ENCODE data around the gene NUP188.

NUP188 gene

GRCh38 chr9:128919402-128920089 lies 28.0 kb upstream of the NUP188 start:
- H3K27me3 Mint-ChIP-seq, result no peaks in the 10 kb centered on the region
- CTCF ChIA-PET, result interaction anchor here (0.6 to 1.5 kb wide), 2 partner anchors 8 to 285 kb away, joined by 3 to 10 read pairs; no protein-coding TSS in a partner anchor
- H3K4me3 Mint-ChIP-seq, result no peak overlapping the region
- H3K4me1 Mint-ChIP-seq, result peaks cover 11% of the 10 kb centered on the region
- no peak for DNase-seq
- no peak overlapping the region for H3K27ac Mint-ChIP-seq
- H3K36me3 Mint-ChIP-seq, result peaks cover 27% of the 10 kb centered on the region
- H3K9me3 Mint-ChIP-seq, result no peaks in the 10 kb centered on the region

GRCh38 chr9:128920381-128921058 lies 27.0 kb upstream of the NUP188 start, which contains the start of gene PHYHD1:
Gene PHYHD1 (plus strand): TSS chr9:128920982. CDS start chr9:128922324, 1,342 bp downstream.
- Mint-ChIP-seq H3K36me3 (peaks cover 24% of the 10 kb centered on the region), H3K27ac (no peak within 1 kb of the TSS), H3K9me3 (no peaks in the 10 kb centered on the region), H3K27me3 (no peaks in the 10 kb centered on the region), H3K4me3 (no peak within 1 kb of the TSS), H3K4me1 (peaks cover 14% of the 10 kb centered on the region)
- no peak for DNase-seq
- CTCF ChIA-PET, result interaction anchor here (0.6 kb wide), 1 partner anchor 67 kb away, joined by 4 read pairs; no protein-coding TSS in a partner anchor

GRCh38 chr9:128921881-128922763 lies 25.4 kb upstream of the NUP188 start:
- Mint-ChIP-seq H3K27ac (no peak overlapping the region), H3K27me3 (no peaks in the 10 kb centered on the region), H3K36me3 (peaks cover 20% of the 10 kb centered on the region), H3K4me1 (peaks cover 24% of the 10 kb centered on the region), H3K4me3 (no peak overlapping the region), H3K9me3 (no peaks in the 10 kb centered on the region)
- no peak for DNase-seq
- CTCF ChIA-PET, result interaction anchor here (0.9 to 9.5 kb wide), 3 partner anchors 44 to 276 kb away, joined by 3 to 153 read pairs (median 5); no protein-coding TSS in a partner anchor

- Mint-ChIP-seq H3K27me3 (no peaks in the 10 kb centered on the region), H3K4me1 (peaks cover 33% of the 10 kb centered on the region), H3K27ac (no peak overlapping the region), H3K9me3 (no peaks in the 10 kb centered on the region), H3K36me3 (peaks cover 9% of the 10 kb centered on the region), H3K4me3 (no peak overlapping the region)
- CTCF ChIA-PET, result interaction anchor here (0.9 to 9.5 kb wide), 7 partner anchors 21 to 277 kb away, joined by 3 to 153 read pairs (median 5); partner anchors contain the start of genes ENDOG and SPOUT1
- no peak for DNase-seq
Observed at GRCh38 chr9:128923493-128923883, 24.0 kb upstream of the NUP188 start.

GRCh38 chr9:128927731-128928411 lies 19.6 kb upstream of the NUP188 start:
- peaks cover 24% of the 10 kb centered on the region for H3K4me1 Mint-ChIP-seq
- CTCF ChIA-PET, result interaction anchor here (0.7 to 9.5 kb wide), 27 partner anchors 9 to 290 kb away, joined by 3 to 153 read pairs (median 6); partner anchors contain the start of genes ENDOG, KYAT1, LRRC8A and SPOUT1
- H3K4me3 Mint-ChIP-seq, result no peak overlapping the region
- H3K36me3 Mint-ChIP-seq, result no peaks in the 10 kb centered on the region
- peak; percentile 63 for DNase-seq
- H3K27ac Mint-ChIP-seq, result peak overlapping the region; percentile 0
- H3K27me3 Mint-ChIP-seq, result no peaks in the 10 kb centered on the region
- no peaks in the 10 kb centered on the region for H3K9me3 Mint-ChIP-seq

GRCh38 chr9:128928624-128929023 lies 18.9 kb upstream of the NUP188 start:
- Mint-ChIP-seq H3K36me3 (no peaks in the 10 kb centered on the region), H3K27me3 (peaks cover 2% of the 10 kb centered on the region), H3K27ac (peak overlapping the region; percentile 19), H3K4me1 (peaks cover 24% of the 10 kb centered on the region), H3K9me3 (no peaks in the 10 kb centered on the region), H3K4me3 (no peak overlapping the region)
- CTCF ChIA-PET, result interaction anchor here (0.6 to 9.5 kb wide), 27 partner anchors 8 to 291 kb away, joined by 3 to 153 read pairs (median 6); partner anchors contain the start of genes ENDOG, KYAT1, LRRC8A and SPOUT1
- no peak for DNase-seq

- H3K4me1 Mint-ChIP-seq, result peaks cover 24% of the 10 kb centered on the region
- H3K27ac Mint-ChIP-seq, result no peak overlapping the region
- peaks cover 6% of the 10 kb centered on the region for H3K27me3 Mint-ChIP-seq
- no peaks in the 10 kb centered on the region for H3K36me3 Mint-ChIP-seq
- DNase-seq, result no peak
- no peak overlapping the region for H3K4me3 Mint-ChIP-seq
- no peaks in the 10 kb centered on the region for H3K9me3 Mint-ChIP-seq
- CTCF ChIA-PET, result interaction anchor here (0.9 to 9.5 kb wide), 10 partner anchors 13 to 281 kb away, joined by 3 to 153 read pairs (median 8); partner anchors contain the start of genes KYAT1 and LRRC8A
Observed at GRCh38 chr9:128929560-128929959, 17.9 kb upstream of the NUP188 start.

- peaks cover 6% of the 10 kb centered on the region for H3K27me3 Mint-ChIP-seq
- no peaks in the 10 kb centered on the region for H3K36me3 Mint-ChIP-seq
- no peaks in the 10 kb centered on the region for H3K9me3 Mint-ChIP-seq
Observed at GRCh38 chr9:128933731-128934130, 13.8 kb upstream of the NUP188 start.

GRCh38 chr9:128936171-128936865 lies 11.2 kb upstream of the NUP188 start:
- H3K4me3 Mint-ChIP-seq, result no peak overlapping the region

More at GRCh38 chr9:128933731-128934130, 13.8 kb upstream of the NUP188 start:
- CTCF ChIA-PET, result interaction anchor here (1.3 to 1.7 kb wide), 2 partner anchors 9 to 72 kb away, joined by 4 to 6 read pairs; no protein-coding TSS in a partner anchor
- no peak for DNase-seq
- Mint-ChIP-seq H3K27ac (no peak overlapping the region), H3K4me1 (no peaks in the 10 kb centered on the region), H3K4me3 (no peak overlapping the region)

GRCh38 chr9:128937310-128938165 lies 10.0 kb upstream of the NUP188 start:
- no peak for DNase-seq
- no peak overlapping the region for H3K27ac Mint-ChIP-seq

More at GRCh38 chr9:128936171-128936865, 11.2 kb upstream of the NUP188 start:
- Mint-ChIP-seq H3K9me3 (no peaks in the 10 kb centered on the region), H3K27ac (no peak overlapping the region), H3K27me3 (peaks cover 6% of the 10 kb centered on the region), H3K36me3 (no peaks in the 10 kb centered on the region), H3K4me1 (no peaks in the 10 kb centered on the region)
- DNase-seq, result no peak
- CTCF ChIA-PET, result interaction anchor here (2.4 kb wide), 1 partner anchor 8 kb away, joined by 11 read pairs; no protein-coding TSS in a partner anchor

GRCh38 chr9:128940271-128940921 lies 7.1 kb upstream of the NUP188 start:
- CTCF ChIA-PET, result no interaction called here
- DNase-seq, result no peak
- Mint-ChIP-seq H3K36me3 (no peaks in the 10 kb centered on the region), H3K4me1 (no peaks in the 10 kb centered on the region), H3K4me3 (no peak overlapping the region), H3K9me3 (no peaks in the 10 kb centered on the region), H3K27ac (no peak overlapping the region), H3K27me3 (no peaks in the 10 kb centered on the region)

More at GRCh38 chr9:128937310-128938165, 10.0 kb upstream of the NUP188 start:
- no peaks in the 10 kb centered on the region for H3K36me3 Mint-ChIP-seq
- H3K4me3 Mint-ChIP-seq, result no peak overlapping the region
- H3K4me1 Mint-ChIP-seq, result no peaks in the 10 kb centered on the region
- no peaks in the 10 kb centered on the region for H3K9me3 Mint-ChIP-seq
- CTCF ChIA-PET, result interaction anchor here (2.4 kb wide), 1 partner anchor 9 kb away, joined by 11 read pairs; no protein-coding TSS in a partner anchor
- H3K27me3 Mint-ChIP-seq, result peaks cover 6% of the 10 kb centered on the region

Data from activated naive CD4-positive, alpha-beta T cell treated with anti-CD3 and anti-CD28 coated beads, Interleukin-2, amount 10 ng/mL, durations not matched to agents 7 days and 5 days (primary cell).